Lung (tissue), 12 donors: Measurements from ENCODE around the gene TENT5C. TPM values are rescaled to one million over a fixed set of nuclear protein-coding genes. Genes with fewer than 3 reads are reported as not detected.

Experiments used
- ATAC-seq: fragments of 200-7000 bp; cut with Tn5 transposase; one replicate; pipeline ENCODE4 v1.9.1; 2020; ENCODE audit warnings: moderate number of reproducible peaks; ENCODE audit not compliant: insufficient read depth, low FRiP score
- DNase-seq, 3 donors: peaks; one replicate each; pipeline ENCODE4 v3.0.0-alpha.2; 2013 to 2017
- H3K27ac ChIP-seq, 2 donors: one replicate each; pipeline ENCODE4 v1.5.1; 2013; ENCODE audit warnings: mild to moderate bottlenecking in 2 of 2, moderate library complexity in 2 of 2, control low read depth in 1 of 2, inconsistent platforms in 1 of 2, low read depth in 1 of 2, low read length in 1 of 2
- H3K27me3 ChIP-seq, 3 donors: one replicate each; pipeline ENCODE4 v1.5.1; 2013; ENCODE audit warnings: low read length in 2 of 3; ENCODE audit not compliant: control insufficient read depth in 3 of 3, insufficient read depth in 3 of 3
- H3K36me3 ChIP-seq, 4 donors: one replicate each; pipeline ENCODE4 v1.5.1; 2013; ENCODE audit warnings: low read length in 4 of 4, mild to moderate bottlenecking in 1 of 4, moderate library complexity in 1 of 4; ENCODE audit not compliant: control insufficient read depth in 4 of 4, insufficient read depth in 4 of 4
- H3K4me1 ChIP-seq, 5 donors: one replicate each; pipeline ENCODE4 v1.5.1; 2013; ENCODE audit warnings: low read length in 5 of 5, mild to moderate bottlenecking in 2 of 5, moderate library complexity in 1 of 5; ENCODE audit not compliant: control insufficient read depth in 5 of 5, insufficient read depth in 5 of 5
- H3K4me3 ChIP-seq: one replicate; pipeline ENCODE4 v1.5.1; 2013; ENCODE audit warnings: mild to moderate bottlenecking, control low read depth, moderate library complexity
- H3K9ac ChIP-seq, 2 donors: one replicate each; pipeline ENCODE4 v1.5.1; 2013; ENCODE audit warnings: low read length in 2 of 2, control low read depth in 1 of 2; ENCODE audit not compliant: insufficient read depth in 1 of 2
- H3K9me3 ChIP-seq, 4 donors: one replicate each; pipeline ENCODE4 v1.5.1; 2013; ENCODE audit warnings: low read length in 3 of 4, mild to moderate bottlenecking in 1 of 4, moderate library complexity in 1 of 4; ENCODE audit not compliant: control insufficient read depth in 4 of 4, insufficient read depth in 3 of 4
- CTCF ChIP-seq: IDR thresholded peaks from 2 replicates; pipeline ENCODE4 v1.5.1; 2012; ENCODE audit warnings: mild to moderate bottlenecking; ENCODE audit errors: control extremely low read depth, extremely low read depth
- WGBS, 2 donors: extraction: QIAGEN DNeasy Blood & Tissue Kit; methylation state at CpG; one replicate each; pipeline ENCODE4 v1.1.7; 2013; 5-methylcytosine and 5-hydroxymethylcytosine counted together
- polyA plus RNA-seq, 2 donors: library from polyadenylated mRNA; stranded (reverse); fragments of 200-250 nt; gene quantifications; one replicate each; pipeline ENCODE4 v1.2.1, GENCODE V29; 2013
- total RNA-seq, 2 donors: library from RNA; depleted of rRNA in 1 of 2; stranded (reverse); fragments of >200 nt in 1 of 2; gene quantifications; one replicate each; pipeline ENCODE4 v1.2.1, GENCODE V29; 2014 to 2021
- donor health status: control.
- donor health status: control.
- donor health status: Bipolar disorder and iron deficiency.
- donor health status: healthy.
- donor health status: DM: yes; HTN: yes; CAD: no.

TENT5C gene
- total and polyA plus RNA-seq, 4 donors, result 2.7 to 39.0 (median 17.5) TPM

DNA sequence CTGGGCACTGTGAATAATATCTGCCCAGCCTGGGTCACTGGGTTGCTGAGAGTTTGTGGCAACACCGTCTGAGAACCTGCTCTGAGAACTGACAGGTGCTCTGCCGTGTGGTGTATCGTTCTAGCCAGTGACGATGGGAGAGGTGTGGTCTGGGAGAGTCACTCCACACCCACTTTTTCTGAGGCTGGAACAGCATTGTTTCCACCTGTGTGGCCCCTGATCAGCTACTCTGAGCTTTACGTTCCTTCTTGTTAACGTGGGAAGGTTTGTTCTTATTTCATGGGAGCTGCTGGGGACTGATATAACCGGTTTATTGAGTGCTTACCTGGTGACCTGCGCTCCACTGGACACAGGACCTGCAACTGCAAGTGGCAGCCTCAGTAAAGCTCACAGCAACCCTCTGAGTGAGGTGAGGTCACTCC lies 34.8 kb upstream of the TENT5C start:
- no peak for TF ChIP-seq CTCF
- H3K27ac ChIP-seq, result peak overlapping the region in 1 of 2 donors; percentile 65
- ATAC-seq, result peak; percentile 78
- no peaks in the 10 kb centered on the region for H3K9me3 ChIP-seq
- no peaks in the 10 kb centered on the region for H3K36me3 ChIP-seq
- DNase-seq, result peak; percentile 28 to 51 (median 41)
- H3K27me3 ChIP-seq, result no peaks in the 10 kb centered on the region
- 62 to 79% methylated on average over 8 of the region's 8 CpGs for WGBS, 2 donors
- no peak overlapping the region for H3K9ac ChIP-seq
- H3K4me3 ChIP-seq, result no peak overlapping the region
- peaks cover 0 to 13% (median 0%) of the 10 kb centered on the region in 5 donors for H3K4me1 ChIP-seq

DNA sequence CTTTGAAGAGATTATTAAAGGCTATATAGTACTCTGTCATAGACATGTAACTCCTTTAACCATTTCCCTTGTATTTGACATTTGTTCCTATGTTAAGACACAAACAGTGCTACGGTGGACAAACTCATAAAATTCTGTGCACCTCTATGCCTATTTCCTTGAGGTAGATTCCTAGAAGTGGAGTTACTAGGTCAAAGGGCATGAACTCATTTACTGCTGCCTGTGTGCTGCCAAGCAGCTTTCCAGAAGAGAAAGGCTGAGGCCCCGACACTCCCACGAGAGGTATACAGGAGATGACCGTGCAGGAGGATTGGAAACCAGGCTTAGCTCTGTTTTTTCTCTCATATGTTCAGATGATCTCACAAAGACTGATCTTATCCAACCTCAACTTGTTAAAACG lies 34.4 kb upstream of the TENT5C start:
- ATAC-seq, result no peak
- H3K27ac ChIP-seq, result peak overlapping the region in 1 of 2 donors; percentile 37
- no peaks in the 10 kb centered on the region for H3K9me3 ChIP-seq
- WGBS, 2 donors, result 68 to 88% methylated on average over 5 of the region's 5 CpGs
- H3K4me1 ChIP-seq, result peaks cover 0 to 13% (median 0%) of the 10 kb centered on the region in 5 donors
- H3K36me3 ChIP-seq, result no peaks in the 10 kb centered on the region
- H3K27me3 ChIP-seq, result no peaks in the 10 kb centered on the region
- no peak overlapping the region for H3K4me3 ChIP-seq
- TF ChIP-seq CTCF, result no peak
- no peak overlapping the region for H3K9ac ChIP-seq
- DNase-seq, result no peak

GRCh38 chr1:117572546-117572945 lies 33.3 kb upstream of the TENT5C start:
- 45 to 57% methylated on average over 4 of the region's 4 CpGs for WGBS, 2 donors
- ATAC-seq (peak; percentile 34), DNase-seq (no peak)
- peak overlapping the region in 1 of 2 donors; percentile 2 for H3K27ac ChIP-seq
- no peak for TF ChIP-seq CTCF
- H3K9ac ChIP-seq, result no peak overlapping the region
- H3K9me3 ChIP-seq, result no peaks in the 10 kb centered on the region
- H3K36me3 ChIP-seq, result no peaks in the 10 kb centered on the region
- H3K4me3 ChIP-seq, result no peak overlapping the region
- H3K27me3 ChIP-seq, result no peaks in the 10 kb centered on the region
- peaks cover 0 to 13% (median 0%) of the 10 kb centered on the region in 5 donors for H3K4me1 ChIP-seq
